ENCODE results near the gene POLG.

POLG gene

DNA sequence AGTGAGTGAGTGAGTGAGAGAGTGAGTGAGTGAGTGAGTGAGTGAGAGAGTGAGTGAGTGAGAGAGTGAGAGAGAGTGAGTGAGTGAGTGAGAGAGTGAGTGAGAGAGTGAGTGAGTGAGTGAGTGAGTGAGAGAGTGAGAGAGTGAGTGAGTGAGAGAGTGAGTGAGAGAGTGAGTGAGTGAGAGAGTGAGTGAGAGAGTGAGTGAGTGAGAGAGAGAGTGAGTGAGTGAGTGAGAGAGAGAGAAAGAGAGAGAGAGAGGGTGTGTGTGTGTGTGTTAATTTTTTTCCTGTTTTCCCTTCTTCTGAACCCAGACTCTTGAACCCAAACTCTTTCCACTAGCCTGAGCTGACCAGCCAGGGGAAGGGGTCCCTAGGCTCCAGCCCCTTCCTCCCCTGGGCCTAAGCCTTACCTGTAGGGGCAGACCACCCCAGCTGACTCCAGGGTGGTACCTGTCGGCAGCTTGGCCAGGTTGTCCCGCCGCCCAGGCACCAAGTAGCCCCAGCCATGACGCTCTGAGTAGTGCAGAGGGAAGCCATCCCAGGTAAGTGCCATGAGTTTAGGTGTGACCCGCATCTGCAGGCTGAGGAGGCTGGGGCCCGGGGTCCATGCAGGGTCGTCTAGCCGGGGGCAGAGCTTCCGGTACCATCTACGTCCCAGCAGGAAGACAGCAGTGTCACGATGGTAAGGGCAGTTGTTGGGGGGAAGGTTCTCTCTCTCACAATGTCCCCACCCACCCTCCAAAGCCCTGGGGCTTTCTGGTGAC, 9.4 kb downstream of the POLG start:
- DNase-seq = no peak

DNA sequence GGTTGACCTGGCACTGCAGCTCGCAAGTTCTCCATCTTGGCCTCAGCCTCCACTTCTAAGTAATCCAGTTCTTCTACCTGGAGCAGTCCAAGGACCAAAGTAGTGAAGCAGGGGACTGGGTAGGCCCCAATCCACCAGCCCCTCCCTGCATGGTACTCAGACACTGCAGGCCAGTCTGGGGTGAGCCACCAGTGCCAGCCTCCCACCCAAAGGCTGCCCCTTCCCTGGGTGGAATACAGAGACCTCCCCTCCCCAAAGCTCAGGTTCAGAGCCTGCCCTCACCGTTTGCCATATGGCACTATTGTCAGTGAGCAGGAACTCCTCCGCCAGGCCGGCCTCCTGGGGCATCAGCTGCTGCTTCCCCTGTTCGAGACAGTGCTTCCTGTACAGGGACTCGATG, 10.8 kb downstream of the POLG start:
- no peak for DNase-seq

- DNase-seq = no peak
Observed at GRCh38 chr15:89322822-89323221, 11.8 kb downstream of the POLG start.

DNA sequence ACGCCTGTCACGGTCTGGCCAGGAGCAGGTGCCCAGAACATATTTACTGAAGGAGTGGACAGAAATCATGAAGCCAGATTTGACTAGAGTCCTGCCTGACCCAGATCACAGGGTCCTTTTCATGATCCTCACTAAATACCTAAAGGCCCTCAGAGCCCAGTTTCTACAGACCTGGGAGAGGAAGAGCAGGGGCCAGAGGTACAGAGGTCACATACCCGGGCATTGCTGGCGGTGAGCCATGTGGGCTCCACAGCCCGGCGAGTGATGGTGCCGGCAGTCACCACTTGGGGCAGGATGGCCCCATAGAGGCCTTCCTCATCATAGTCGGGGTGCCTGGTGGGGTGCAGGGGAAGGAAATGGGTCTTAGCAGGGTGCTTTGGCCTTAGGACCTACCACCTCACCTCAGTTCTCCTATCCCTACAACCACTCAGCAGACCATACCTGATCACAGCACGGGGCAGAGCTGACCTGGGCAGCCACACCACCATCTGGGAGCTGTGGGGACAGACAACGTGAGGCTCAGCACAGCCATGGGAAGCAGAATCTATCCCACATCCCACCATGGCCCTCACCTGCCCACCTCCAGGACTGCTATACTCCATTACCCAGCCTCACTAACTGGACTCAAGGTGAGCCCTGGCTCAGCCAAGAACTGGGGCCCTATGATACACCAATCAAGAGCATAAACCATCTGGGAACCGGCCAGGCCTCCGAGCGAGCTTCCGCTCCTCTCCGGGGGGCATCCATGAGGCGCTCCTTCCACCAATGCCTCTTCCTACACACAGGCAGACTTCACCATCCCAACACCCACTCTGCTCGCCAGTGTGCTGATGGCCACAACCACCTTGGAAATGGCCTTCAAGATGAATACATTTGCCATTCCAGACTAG, 12.9 kb downstream of the POLG start:
- no peak for DNase-seq

DNA sequence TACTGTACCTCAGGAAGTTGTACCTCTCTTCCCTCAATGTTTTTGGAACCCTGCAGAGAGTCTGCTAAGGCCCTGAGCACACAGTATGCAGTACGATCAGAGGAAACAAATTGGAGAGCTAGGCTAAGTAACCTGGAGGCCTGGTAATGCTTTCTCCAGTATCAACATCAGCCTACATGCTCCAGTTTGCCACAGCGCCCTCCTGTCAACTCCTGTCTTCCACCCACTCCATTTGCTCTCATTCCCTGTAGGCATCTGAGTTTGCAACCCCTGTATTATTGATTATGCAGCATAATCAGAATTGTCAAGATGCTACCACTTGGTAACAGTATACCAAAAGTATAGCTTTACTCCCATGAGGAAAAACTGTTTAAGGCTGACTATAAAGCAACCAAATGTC, 14.4 kb downstream of the POLG start:
- DNase-seq = no peak

DNA sequence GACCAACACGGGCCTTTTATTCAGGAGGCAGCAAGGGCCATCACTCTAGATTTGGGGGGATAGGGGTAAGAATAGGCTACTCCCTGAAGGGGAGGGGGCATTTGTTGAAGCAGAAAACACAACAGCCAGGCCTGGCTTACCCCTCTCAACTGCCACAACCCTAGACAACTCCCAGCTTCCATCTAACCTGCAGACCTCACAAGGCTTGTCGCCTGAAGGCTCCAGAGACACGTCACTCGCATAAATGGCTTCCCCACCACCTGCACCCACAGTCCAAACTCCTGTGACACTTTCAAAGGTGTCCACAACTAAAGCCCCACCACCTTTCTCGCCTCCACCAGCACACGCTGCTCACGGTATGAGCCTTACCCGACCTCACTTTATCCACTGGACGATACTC, 14.9 kb downstream of the POLG start:
- DNase-seq = no peak

- no peak for DNase-seq
Observed at GRCh38 chr15:89317186-89317720, 17.4 kb downstream of the POLG start.

GRCh38 chr15:89316504-89316903, 18.1 kb downstream of the POLG start:
- no peak for DNase-seq

DNA sequence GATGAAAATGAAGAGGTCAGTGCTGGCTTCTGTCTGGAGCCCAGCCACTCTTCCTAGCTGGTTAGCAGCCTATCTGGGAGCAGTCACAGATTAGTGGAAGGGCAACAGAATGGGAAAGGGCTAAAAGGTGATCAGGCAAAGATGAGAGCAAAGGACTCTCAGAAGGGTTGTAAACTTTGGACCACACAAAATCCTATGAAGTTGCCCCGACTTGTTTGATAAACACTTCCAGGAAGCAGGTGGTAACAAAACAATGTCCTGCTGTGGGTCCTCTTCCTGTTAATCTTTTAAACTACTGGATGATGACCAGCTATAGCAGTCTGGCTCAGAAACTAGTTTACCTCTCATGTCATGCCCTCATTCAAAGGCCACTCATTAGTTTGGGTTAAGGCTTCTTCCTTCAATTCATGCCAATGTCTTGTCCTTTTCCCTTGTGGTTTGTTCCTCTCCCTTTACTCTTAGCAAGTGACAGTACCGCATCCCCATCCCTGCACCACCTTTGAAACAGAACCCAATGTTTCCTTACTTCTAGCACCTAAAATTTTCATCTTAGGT, 19.2 kb downstream of the POLG start:
- no peak for DNase-seq

- DNase-seq = no peak
Observed at GRCh38 chr15:89309993-89310392, 24.6 kb downstream of the POLG start.

GRCh38 chr15:89308236-89308635, 26.4 kb downstream of the POLG start:
- no peak for DNase-seq

- DNase-seq = no peak
Observed at GRCh38 chr15:89307791-89308190, 26.8 kb downstream of the POLG start.

- DNase-seq = no peak
Observed at GRCh38 chr15:89307046-89307587, 27.5 kb downstream of the POLG start.

DNA sequence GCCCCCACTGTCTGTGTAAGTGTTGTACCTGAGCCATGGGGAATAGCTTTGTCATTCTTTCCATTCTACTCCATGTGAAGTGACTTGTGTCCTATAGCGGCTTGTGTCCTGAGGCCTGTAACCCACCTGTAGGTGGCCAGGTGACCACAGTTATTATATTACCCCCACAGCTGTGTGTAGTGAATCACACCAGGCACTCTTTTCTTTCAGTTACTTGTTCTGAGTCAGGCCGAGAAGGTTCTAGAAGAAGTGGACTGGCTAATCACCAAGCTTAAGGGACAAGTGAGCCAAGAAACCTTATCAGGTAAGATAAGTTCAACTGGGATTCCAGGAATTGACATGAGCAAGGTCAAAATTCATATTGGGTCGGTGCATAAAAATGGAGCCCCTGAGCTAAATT, 29.2 kb downstream of the POLG start:
- no peak for DNase-seq

DNA sequence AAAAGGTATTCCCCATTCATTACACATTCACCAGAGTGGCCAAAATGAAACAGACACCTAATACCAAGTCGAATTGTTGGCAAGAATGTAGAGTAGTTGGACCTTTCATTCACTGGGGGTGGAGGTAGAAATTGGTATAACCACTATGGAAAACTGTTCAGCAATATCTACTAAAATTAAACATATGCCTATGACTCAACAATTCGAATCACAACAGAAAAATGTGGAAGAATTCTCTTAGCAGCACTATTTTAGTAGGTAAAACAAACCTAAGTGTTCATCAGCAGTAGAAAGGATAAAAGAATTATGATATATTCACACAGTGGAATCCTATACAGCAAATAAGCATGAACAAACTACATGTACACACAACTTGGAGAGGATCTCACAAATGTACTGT, 30.6 kb downstream of the POLG start:
- no peak for DNase-seq

GRCh38 chr15:89301304-89302089, 33.1 kb downstream of the POLG start:
- no peak for DNase-seq

DNA sequence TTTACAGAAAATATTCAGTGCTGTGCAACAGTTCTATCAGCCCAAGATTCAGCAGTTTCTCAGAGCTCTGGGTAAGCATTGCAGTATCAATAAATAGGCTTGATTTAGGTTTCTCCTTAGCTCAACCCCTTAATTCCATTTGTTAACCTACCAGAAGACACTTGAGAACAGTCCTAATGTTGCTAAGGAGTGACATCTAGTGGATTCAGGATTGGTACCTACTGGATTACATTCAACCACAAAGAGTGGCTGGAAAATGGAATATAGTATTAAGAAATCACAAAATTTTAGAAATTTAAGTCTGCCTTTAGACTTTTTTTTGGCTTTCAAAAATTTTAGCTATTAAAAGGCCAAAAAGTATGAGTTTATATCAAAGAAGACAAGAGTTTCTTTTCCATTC, 34.7 kb downstream of the POLG start:
- DNase-seq = no peak

DNA sequence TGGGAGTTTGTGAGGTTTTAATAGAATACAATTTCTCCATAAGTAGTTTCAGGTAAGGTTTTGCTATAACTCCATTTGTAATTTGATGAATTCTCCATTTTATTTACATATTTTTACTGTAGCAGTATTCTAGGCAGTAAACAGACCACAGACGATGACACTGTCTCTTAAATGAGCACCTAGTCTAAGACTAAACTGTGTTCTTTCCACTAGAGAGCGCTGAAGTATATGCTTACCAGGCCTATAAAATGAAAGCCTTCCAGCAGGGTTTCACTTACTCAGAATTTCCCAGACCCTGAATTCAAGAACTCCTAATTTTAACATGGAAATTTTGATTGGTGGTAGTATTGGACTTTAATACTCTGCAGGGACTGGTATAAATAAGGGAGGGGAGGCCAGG, 41.6 kb downstream of the POLG start:
- no peak for DNase-seq

GRCh38 chr15:89291934-89292438, 42.6 kb downstream of the POLG start:
- no peak for DNase-seq

- DNase-seq = no peak
Observed at GRCh38 chr15:89283201-89283600, 51.4 kb downstream of the POLG start.

DNA sequence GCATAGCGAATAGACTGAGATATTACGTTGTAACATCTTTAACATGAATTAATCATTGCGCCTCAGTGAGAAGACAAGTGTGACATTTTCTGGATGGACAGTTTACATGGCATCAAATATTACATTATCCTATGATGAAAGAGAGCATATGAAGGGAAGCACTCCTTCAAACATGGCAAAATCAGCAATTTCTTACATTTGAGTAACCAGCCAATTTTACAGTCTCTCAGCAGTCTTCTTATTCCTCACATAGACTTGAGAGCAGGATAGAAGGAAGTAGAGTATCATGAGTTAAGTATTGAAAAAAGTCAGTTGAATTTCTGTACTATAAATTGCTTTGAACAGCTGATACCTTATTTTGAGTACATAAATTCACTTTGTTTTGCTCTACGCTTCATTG, 52.0 kb downstream of the POLG start:
- no peak for DNase-seq

GRCh38 chr15:89278307-89278706, 56.3 kb downstream of the POLG start:
- DNase-seq = no peak

Measured in stimulated activated CD4-positive, alpha-beta T cell treated with anti-CD3 and anti-CD28 coated beads, Interleukin-4, amount 100 ng/mL, for 4 hours (primary cell).